Measurements from ENCODE around the gene LRMDA. TPM values are rescaled to one million over a fixed set of nuclear protein-coding genes. Genes with fewer than 3 reads are reported as not detected.

LRMDA gene
- total RNA-seq, 6 experiments from 2014 or later: 0.32 TPM; not detected in 5

DNA sequence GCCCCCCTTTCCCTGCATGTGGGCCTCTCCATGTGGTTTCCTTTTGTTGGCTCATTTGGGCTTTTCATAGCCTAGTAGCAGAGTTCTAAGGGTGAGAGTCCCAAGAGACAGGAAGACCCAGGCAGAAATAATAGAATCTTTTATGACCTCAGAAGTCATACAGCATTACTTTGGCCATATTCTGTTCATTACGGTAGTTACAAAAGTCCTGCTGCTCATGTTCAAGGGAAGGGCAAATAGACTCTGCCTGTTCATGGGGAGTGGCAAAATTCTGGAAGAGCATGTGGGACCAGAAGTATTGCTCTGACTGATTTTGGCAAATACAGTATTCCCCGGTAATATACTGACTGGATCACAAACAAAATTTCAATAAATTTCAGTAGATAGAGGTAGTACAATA is 910.3 kb downstream of the LRMDA start:
- Mint-ChIP-seq H3K27ac (no peak overlapping the region), H3K4me3 (no peak overlapping the region), H3K4me1 (ENCODE audit: low read depth) (peaks cover 19% of the 10 kb centered on the region), H3K9me3 (no peaks in the 10 kb centered on the region), H3K27me3 (ENCODE audit: insufficient read depth) (no peaks in the 10 kb centered on the region), H3K36me3 (ENCODE audit: low read depth) (no peaks in the 10 kb centered on the region)
- DNase-seq: no peak
- no peak for TF ChIP-seq CTCF (IDR thresholded peaks at IDR 0.05)

- Mint-ChIP-seq H3K4me3 (no peak overlapping the region), H3K36me3 (ENCODE audit: low read depth) (no peaks in the 10 kb centered on the region), H3K27ac (no peak overlapping the region), H3K9me3 (no peaks in the 10 kb centered on the region), H3K4me1 (ENCODE audit: low read depth) (peaks cover 11% of the 10 kb centered on the region), H3K27me3 (ENCODE audit: insufficient read depth) (no peaks in the 10 kb centered on the region)
- TF ChIP-seq CTCF (IDR thresholded peaks at IDR 0.05): no peak
- DNase-seq: no peak
These were observed 911.6 kb downstream of the LRMDA start for GRCh38 chr10:76342996-76343395.

- TF ChIP-seq CTCF (IDR thresholded peaks at IDR 0.05): no peak
- no peaks in the 10 kb centered on the region for H3K9me3 Mint-ChIP-seq
- H3K27me3 Mint-ChIP-seq (ENCODE audit: insufficient read depth): peaks cover 3% of the 10 kb centered on the region; the same call in 1 of the 2 replicates
- DNase-seq: no peak
- H3K4me3 Mint-ChIP-seq: no peak overlapping the region
- H3K36me3 Mint-ChIP-seq (ENCODE audit: low read depth): peaks cover 6% of the 10 kb centered on the region; the same call in 1 of the 2 replicates
- peaks cover 35% of the 10 kb centered on the region for H3K4me1 Mint-ChIP-seq (ENCODE audit: low read depth)
- H3K27ac Mint-ChIP-seq: no peak overlapping the region
These were observed 916.4 kb downstream of the LRMDA start for GRCh38 chr10:76347832-76348231.

- no peak for DNase-seq
- Mint-ChIP-seq H3K4me1 (ENCODE audit: low read depth) (peaks cover 57% of the 10 kb centered on the region), H3K9me3 (no peaks in the 10 kb centered on the region), H3K27ac (no peak overlapping the region; the same call in 1 of the 2 replicates), H3K36me3 (ENCODE audit: low read depth) (peaks cover 6% of the 10 kb centered on the region; the same call in 1 of the 2 replicates), H3K27me3 (ENCODE audit: insufficient read depth) (peaks cover 3% of the 10 kb centered on the region; the same call in 1 of the 2 replicates), H3K4me3 (no peak overlapping the region)
- no peak for TF ChIP-seq CTCF (IDR thresholded peaks at IDR 0.05)
These were observed 919.2 kb downstream of the LRMDA start for GRCh38 chr10:76350583-76350982.

DNA sequence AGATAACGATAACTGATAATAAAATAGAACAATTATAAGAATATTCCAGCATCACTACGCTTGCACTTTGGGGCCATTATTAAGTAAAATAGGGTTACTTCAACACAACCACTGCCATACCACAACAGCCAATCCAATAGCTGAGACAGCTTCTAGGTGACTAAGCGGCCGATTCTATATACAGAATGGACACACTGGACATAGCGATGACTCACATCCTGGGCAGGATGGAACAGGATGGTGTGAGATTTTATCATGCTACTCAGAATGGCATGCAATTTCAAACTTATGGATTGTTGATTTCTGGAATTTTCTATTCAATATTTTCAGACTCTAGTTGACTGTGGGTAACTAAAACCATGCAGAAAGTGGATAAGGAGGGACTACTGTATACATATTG is 920.9 kb downstream of the LRMDA start:
- peak; percentile 92 for DNase-seq
- no peak for TF ChIP-seq CTCF (IDR thresholded peaks at IDR 0.05)
- H3K27me3 Mint-ChIP-seq (ENCODE audit: insufficient read depth): peaks cover 3% of the 10 kb centered on the region; the same call in 1 of the 2 replicates
- H3K4me3 Mint-ChIP-seq: peak overlapping the region; percentile 19; the same call in 1 of the 2 replicates
- H3K36me3 Mint-ChIP-seq (ENCODE audit: low read depth): peaks cover 6% of the 10 kb centered on the region; the same call in 1 of the 2 replicates
- no peaks in the 10 kb centered on the region for H3K9me3 Mint-ChIP-seq
- H3K4me1 Mint-ChIP-seq (ENCODE audit: low read depth): peaks cover 67% of the 10 kb centered on the region
- H3K27ac Mint-ChIP-seq: peak overlapping the region; percentile 92
